Measurements from ENCODE around the gene IZUMO1R.
"Not testable (repeated sequence)": the region's sequence is repeated elsewhere in the genome, so short reads cannot be mapped to it uniquely, and the experiment has no call there.

IZUMO1R gene

GRCh38 chr11:94303966-94304958, at the start of gene IZUMO1R:
TSS of gene IZUMO1R (plus strand) at chr11:94304580. CDS start at chr11:94305637, 1,057 bp downstream.
- DNase-seq = no peak

GRCh38 chr11:94271885-94272372, 32.5 kb upstream of the IZUMO1R start:
- no peak for DNase-seq

GRCh38 chr11:94272738-94273313, 31.6 kb upstream of the IZUMO1R start:
- no peak for DNase-seq

GRCh38 chr11:94275961-94276360, 28.4 kb upstream of the IZUMO1R start:
- no peak for DNase-seq

- DNase-seq = no peak
These were observed 27.4 kb upstream of the IZUMO1R start for GRCh38 chr11:94276943-94277342.

- DNase-seq = not testable (repeated sequence)
These were observed 26.2 kb upstream of the IZUMO1R start for GRCh38 chr11:94278207-94278606.

GRCh38 chr11:94279996-94280395, 24.4 kb upstream of the IZUMO1R start:
- DNase-seq = no peak

GRCh38 chr11:94281324-94281723, 23.1 kb upstream of the IZUMO1R start:
- no peak for DNase-seq

GRCh38 chr11:94283678-94284077, 20.7 kb upstream of the IZUMO1R start:
- no peak for DNase-seq

- DNase-seq = no peak
These were observed 8.8 kb upstream of the IZUMO1R start for GRCh38 chr11:94295534-94295933.

- DNase-seq = no peak
These were observed 6.3 kb upstream of the IZUMO1R start for GRCh38 chr11:94297985-94298576.

- no peak for DNase-seq
These were observed 1.6 kb upstream of the IZUMO1R start for GRCh38 chr11:94302776-94303175.

- DNase-seq = no peak
These were observed 766 bp downstream of the IZUMO1R start for GRCh38 chr11:94305146-94305545.

- DNase-seq = no peak
These were observed 2.9 kb downstream of the IZUMO1R start for GRCh38 chr11:94307101-94307791.

- DNase-seq = no peak
These were observed 3.6 kb downstream of the IZUMO1R start for GRCh38 chr11:94308024-94308423.

GRCh38 chr11:94309757-94310156, 5.4 kb downstream of the IZUMO1R start:
- DNase-seq = no peak

GRCh38 chr11:94310191-94310875, 6.0 kb downstream of the IZUMO1R start:
- no peak for DNase-seq

GRCh38 chr11:94312339-94312738, 8.0 kb downstream of the IZUMO1R start:
- DNase-seq = no peak

- no peak for DNase-seq
These were observed 9.7 kb downstream of the IZUMO1R start for GRCh38 chr11:94314064-94314463.

GRCh38 chr11:94315664-94316063, 11.3 kb downstream of the IZUMO1R start:
- no peak for DNase-seq

- DNase-seq = no peak
These were observed 18.1 kb downstream of the IZUMO1R start for GRCh38 chr11:94322501-94322900.

GRCh38 chr11:94325681-94326080, 21.3 kb downstream of the IZUMO1R start:
- no peak for DNase-seq
